Activated CD4-positive, alpha-beta T cell treated with anti-CD3 and anti-CD28 coated beads for 36 hours (primary cell): ENCODE data around the gene MAP10. TPM values are rescaled to one million over a fixed set of nuclear protein-coding genes. Genes with fewer than 3 reads are reported as not detected.

Source experiments
- ATAC-seq: fragments of 200-7000 bp; cut with Tn5 transposase; one replicate; pipeline ENCODE4 v1.10.0; 2021; ENCODE audit warnings: mild to moderate bottlenecking, moderate library complexity
- CTCF ChIA-PET: fragments of 350-600 bp; sonication (Branson Sonifier 250); formaldehyde crosslinking; loops from one replicate; lab custom pipeline; 2021; ENCODE audit warnings: antibody characterized with exemption; lab: Charles Lee
- POLR2A ChIA-PET: fragments of 350-600 bp; sonication (Branson Sonifier 250); formaldehyde crosslinking; loops from one replicate; lab custom pipeline; 2021; ENCODE audit warnings: antibody characterized with exemption, inconsistent platforms; lab: Charles Lee
- DNase-seq: peaks from one replicate; pipeline ENCODE4 v3.0.0-alpha.2; 2020
- H3K27ac Mint-ChIP-seq: one replicate; pipeline ENCODE4 v1.8.0; 2021; ENCODE audit warnings: mixed read lengths
- H3K27me3 Mint-ChIP-seq: one replicate; pipeline ENCODE4 v1.8.0; 2021; ENCODE audit warnings: mixed read lengths
- H3K36me3 Mint-ChIP-seq: one replicate; pipeline ENCODE4 v1.8.0; 2021; ENCODE audit warnings: low read depth, mixed read lengths
- H3K4me1 Mint-ChIP-seq: one replicate; pipeline ENCODE4 v1.8.0; 2021; ENCODE audit warnings: mixed read lengths
- H3K4me3 Mint-ChIP-seq: one replicate; pipeline ENCODE4 v1.8.0; 2021; ENCODE audit warnings: mild to moderate bottlenecking, moderate library complexity, mixed read lengths
- H3K9me3 Mint-ChIP-seq: one replicate; pipeline ENCODE4 v1.8.0; 2021; ENCODE audit warnings: low read depth, mixed read lengths
- intact Hi-C, 2 experiments: fragments of 100-400 bp; cut with DNase I in 1 of 2; cut with micrococcal nuclease in 1 of 2; formaldehyde crosslinking; loops; one replicate each; pipeline versions ENCODE4 v1.14.2 to v1.15.1; 2022 to 2024; cut with DNase I, micrococcal nuclease
- total RNA-seq, 2 experiments: library from RNA; stranded (reverse); gene quantifications; one replicate each; pipeline ENCODE4 v1.2.3, GENCODE V29; 2021

The MAP10 gene
- total RNA-seq, 2 experiments from 2014 or later: 1.4 to 1.5 TPM

GRCh38 chr1:232834066-232834465, 28.9 kb downstream of the MAP10 start:
- DNase-seq (no peak), ATAC-seq (no peak)
- no peak overlapping the region for H3K4me3 Mint-ChIP-seq
- intact Hi-C loops: no loop called here
- H3K36me3 Mint-ChIP-seq: no peaks in the 10 kb centered on the region
- no peaks in the 10 kb centered on the region for H3K9me3 Mint-ChIP-seq
- POLR2A ChIA-PET: no interaction called here
- CTCF ChIA-PET: no interaction called here
- no peak overlapping the region for H3K27ac Mint-ChIP-seq
- H3K27me3 Mint-ChIP-seq: peaks cover 6% of the 10 kb centered on the region
- peaks cover 5% of the 10 kb centered on the region for H3K4me1 Mint-ChIP-seq

- ChIA-PET POLR2A (no interaction called here), CTCF (interaction anchor here (1.4 kb wide), 1 partner anchor 10 kb away, joined by 4 read pairs; no protein-coding TSS in a partner anchor)
- peaks cover 6% of the 10 kb centered on the region for H3K27me3 Mint-ChIP-seq
- peaks cover 5% of the 10 kb centered on the region for H3K4me1 Mint-ChIP-seq
- ATAC-seq: no peak
- intact Hi-C loops: no loop called here
- no peak for DNase-seq
- H3K4me3 Mint-ChIP-seq: no peak overlapping the region
- no peaks in the 10 kb centered on the region for H3K9me3 Mint-ChIP-seq
- no peak overlapping the region for H3K27ac Mint-ChIP-seq
- H3K36me3 Mint-ChIP-seq: no peaks in the 10 kb centered on the region
These were observed 29.9 kb downstream of the MAP10 start for GRCh38 chr1:232835166-232835565.

DNA sequence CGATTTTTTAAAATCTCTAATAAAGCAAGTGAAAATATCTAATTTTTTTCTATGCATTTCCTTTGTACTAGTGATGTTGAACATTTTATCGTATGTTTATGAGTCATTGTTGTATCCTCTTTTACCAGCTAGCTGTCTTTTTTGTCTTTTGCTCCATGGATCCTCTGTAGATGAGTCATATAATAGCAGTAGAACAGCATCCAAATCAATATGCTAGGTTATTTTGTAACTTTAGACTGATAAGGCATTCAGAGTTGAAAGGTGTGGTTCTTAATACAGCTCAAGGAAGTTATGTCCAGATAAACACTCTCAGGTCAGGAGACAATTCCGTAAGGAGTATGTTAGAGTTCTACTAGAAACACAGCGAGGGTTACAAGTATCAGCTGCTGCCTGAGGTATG, 31.9 kb downstream of the MAP10 start:
- ChIA-PET CTCF (interaction anchor here (1.1 kb wide), 1 partner anchor 110 kb away, joined by 4 read pairs; no protein-coding TSS in a partner anchor), POLR2A (no interaction called here)
- no peak for DNase-seq
- H3K27ac Mint-ChIP-seq: no peak overlapping the region
- H3K9me3 Mint-ChIP-seq: no peaks in the 10 kb centered on the region
- no peak overlapping the region for H3K4me3 Mint-ChIP-seq
- intact Hi-C loops: no loop called here
- H3K4me1 Mint-ChIP-seq: peaks cover 5% of the 10 kb centered on the region
- peaks cover 3% of the 10 kb centered on the region for H3K27me3 Mint-ChIP-seq
- ATAC-seq: no peak
- no peaks in the 10 kb centered on the region for H3K36me3 Mint-ChIP-seq

- ChIA-PET CTCF (interaction anchor here (0.6 kb wide), 1 partner anchor 99 kb away, joined by 3 read pairs; no protein-coding TSS in a partner anchor), POLR2A (no interaction called here)
- no peaks in the 10 kb centered on the region for H3K27me3 Mint-ChIP-seq
- no peaks in the 10 kb centered on the region for H3K36me3 Mint-ChIP-seq
- no peaks in the 10 kb centered on the region for H3K4me1 Mint-ChIP-seq
- no peak overlapping the region for H3K4me3 Mint-ChIP-seq
- intact Hi-C loops: no loop called here
- no peak overlapping the region for H3K27ac Mint-ChIP-seq
- no peaks in the 10 kb centered on the region for H3K9me3 Mint-ChIP-seq
- no peak for ATAC-seq
- DNase-seq: no peak
These were observed 36.8 kb downstream of the MAP10 start for GRCh38 chr1:232841823-232842565.

DNA sequence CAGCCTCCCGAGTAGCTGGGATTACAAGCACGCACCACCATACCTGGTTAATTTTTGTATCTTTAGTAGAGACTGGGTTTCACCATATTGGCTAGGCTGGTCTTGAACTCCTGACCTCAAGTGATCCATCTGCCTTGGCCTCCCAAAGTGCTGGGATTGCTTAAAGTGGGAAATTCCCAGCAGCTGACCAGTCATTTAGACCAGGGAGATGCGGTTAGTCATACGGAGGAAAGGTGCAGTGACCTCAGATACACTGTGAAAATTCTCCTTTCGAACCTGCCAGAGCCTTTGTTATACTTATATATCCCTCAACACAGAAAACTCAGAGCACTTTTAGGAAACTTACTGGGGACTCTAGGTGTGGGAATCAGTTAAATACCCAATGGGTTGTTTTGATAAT, 39.6 kb downstream of the MAP10 start:
- H3K9me3 Mint-ChIP-seq: no peaks in the 10 kb centered on the region
- no peaks in the 10 kb centered on the region for H3K27me3 Mint-ChIP-seq
- DNase-seq (no peak), ATAC-seq (no peak)
- intact Hi-C loops: no loop called here
- POLR2A ChIA-PET: no interaction called here
- no peak overlapping the region for H3K27ac Mint-ChIP-seq
- H3K4me3 Mint-ChIP-seq: no peak overlapping the region
- H3K4me1 Mint-ChIP-seq: no peaks in the 10 kb centered on the region
- H3K36me3 Mint-ChIP-seq: no peaks in the 10 kb centered on the region
- CTCF ChIA-PET: interaction anchor here (1.1 kb wide), 1 partner anchor 9 kb away, joined by 4 read pairs; no protein-coding TSS in a partner anchor

GRCh38 chr1:232845406-232845955, 40.3 kb downstream of the MAP10 start:
- Mint-ChIP-seq H3K9me3 (no peaks in the 10 kb centered on the region), H3K27me3 (no peaks in the 10 kb centered on the region), H3K4me3 (no peak overlapping the region), H3K4me1 (no peaks in the 10 kb centered on the region), H3K36me3 (no peaks in the 10 kb centered on the region), H3K27ac (no peak overlapping the region)
- DNase-seq (no peak), ATAC-seq (no peak)
- CTCF ChIA-PET: interaction anchor here (1.1 kb wide), 1 partner anchor 10 kb away, joined by 4 read pairs; no protein-coding TSS in a partner anchor
- POLR2A ChIA-PET: no interaction called here
- intact Hi-C loops: no loop called here

GRCh38 chr1:232851532-232851931, 46.3 kb downstream of the MAP10 start:
- intact Hi-C loops: no loop called here
- no peaks in the 10 kb centered on the region for H3K27me3 Mint-ChIP-seq
- no peak for DNase-seq
- no peak overlapping the region for H3K27ac Mint-ChIP-seq
- CTCF ChIA-PET: no interaction called here
- ATAC-seq: no peak
- H3K9me3 Mint-ChIP-seq: no peaks in the 10 kb centered on the region
- H3K4me3 Mint-ChIP-seq: no peak overlapping the region
- POLR2A ChIA-PET: no interaction called here
- H3K4me1 Mint-ChIP-seq: peaks cover 5% of the 10 kb centered on the region
- H3K36me3 Mint-ChIP-seq: no peaks in the 10 kb centered on the region

GRCh38 chr1:232853994-232854797, 49.0 kb downstream of the MAP10 start:
- no peak overlapping the region for H3K27ac Mint-ChIP-seq
- H3K4me3 Mint-ChIP-seq: no peak overlapping the region
- intact Hi-C loops: no loop called here
- no peaks in the 10 kb centered on the region for H3K9me3 Mint-ChIP-seq
- POLR2A ChIA-PET: no interaction called here
- DNase-seq: peak; percentile 10
- H3K27me3 Mint-ChIP-seq: no peaks in the 10 kb centered on the region
- H3K36me3 Mint-ChIP-seq: no peaks in the 10 kb centered on the region
- CTCF ChIA-PET: interaction anchor here (0.6 kb wide), 1 partner anchor 987 kb away, joined by 3 read pairs; no protein-coding TSS in a partner anchor
- H3K4me1 Mint-ChIP-seq: peaks cover 5% of the 10 kb centered on the region
- peak; percentile 68 for ATAC-seq

DNA sequence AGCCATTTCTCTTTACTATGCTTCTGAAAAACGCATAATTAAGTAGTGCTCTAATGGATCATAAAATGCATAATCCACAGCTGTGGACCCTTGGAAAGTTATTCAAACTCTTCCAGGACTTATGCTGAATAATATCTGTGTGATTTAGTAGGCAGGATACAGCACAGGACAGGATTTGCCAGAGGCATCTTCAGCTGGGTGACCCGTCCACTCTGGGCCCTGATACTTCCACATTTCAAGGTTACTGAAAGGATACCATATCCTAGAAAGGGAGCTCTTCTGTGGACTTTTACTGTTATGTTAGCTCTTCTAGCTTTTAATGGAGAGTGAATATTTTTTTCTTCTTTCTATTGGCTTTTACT, 49.6 kb downstream of the MAP10 start:
- Mint-ChIP-seq H3K36me3 (no peaks in the 10 kb centered on the region), H3K27me3 (no peaks in the 10 kb centered on the region), H3K9me3 (no peaks in the 10 kb centered on the region), H3K4me1 (peaks cover 5% of the 10 kb centered on the region), H3K4me3 (no peak overlapping the region), H3K27ac (no peak overlapping the region)
- intact Hi-C loops: no loop called here
- DNase-seq: no peak
- ChIA-PET POLR2A (no interaction called here), CTCF (interaction anchor here (0.6 kb wide), 1 partner anchor 987 kb away, joined by 3 read pairs; no protein-coding TSS in a partner anchor)
- no peak for ATAC-seq

GRCh38 chr1:232856541-232856940, 51.3 kb downstream of the MAP10 start:
- ChIA-PET POLR2A (no interaction called here), CTCF (interaction anchor here (0.7 kb wide), 2 partner anchors 116 to 804 kb away, joined by 3 read pairs; no protein-coding TSS in a partner anchor)
- H3K27ac Mint-ChIP-seq: no peak overlapping the region
- no peak for DNase-seq
- no peaks in the 10 kb centered on the region for H3K36me3 Mint-ChIP-seq
- no peaks in the 10 kb centered on the region for H3K27me3 Mint-ChIP-seq
- H3K4me1 Mint-ChIP-seq: peaks cover 5% of the 10 kb centered on the region
- intact Hi-C loops: no loop called here
- H3K4me3 Mint-ChIP-seq: no peak overlapping the region
- H3K9me3 Mint-ChIP-seq: no peaks in the 10 kb centered on the region
- no peak for ATAC-seq
